GM12873 (cell line): ENCODE data around the gene ZBTB44.

ENCODE experiments used
- CTCF ChIP-seq: IDR thresholded peaks from 2 replicates; pipeline ENCODE4 v1.5.1; 2012; ENCODE audit warnings: low read depth, mild to moderate bottlenecking, moderate library complexity, low read length, control low read depth; ENCODE audit not compliant: insufficient read depth; ENCODE audit errors: missing control alignments

The ZBTB44 gene

GRCh38 chr11:130244848-130245247 lies 69.9 kb downstream of the ZBTB44 start:
- TF ChIP-seq CTCF: no peak

GRCh38 chr11:130243816-130244215 lies 70.9 kb downstream of the ZBTB44 start:
- no peak for TF ChIP-seq CTCF

GRCh38 chr11:130241713-130242112 lies 73.0 kb downstream of the ZBTB44 start:
- TF ChIP-seq CTCF: no peak

GRCh38 chr11:130237282-130238006 lies 77.3 kb downstream of the ZBTB44 start:
- no peak for TF ChIP-seq CTCF

- TF ChIP-seq CTCF: no peak
Observed at GRCh38 chr11:130234315-130234714, 80.4 kb downstream of the ZBTB44 start.

- no peak for TF ChIP-seq CTCF
Observed at GRCh38 chr11:130227373-130227772, 87.3 kb downstream of the ZBTB44 start.

- no peak for TF ChIP-seq CTCF
Observed at GRCh38 chr11:130223291-130223971, 91.3 kb downstream of the ZBTB44 start.
